H1 (cell line): ENCODE results near the gene MIEF2.

ENCODE experiments used
- BCL11A ChIP-seq, 2 experiments: IDR thresholded peaks; one replicate each; pipeline ENCODE4 v1.6.1; 2011; ENCODE audit warnings: low read depth in 2 of 2, low read length in 2 of 2, mild to moderate bottlenecking in 2 of 2
- EP300 ChIP-seq, 2 experiments: IDR thresholded peaks; 1 replicate in 1 of 2; 2 replicates in 1 of 2; pipeline ENCODE4 v1.6.1; 2011 to 2012; ENCODE audit warnings: low read depth in 2 of 2, low read length in 2 of 2, mild to moderate bottlenecking in 2 of 2, borderline replicate concordance in 1 of 2, inconsistent platforms in 1 of 2, moderate library complexity in 1 of 2
- EZH2 ChIP-seq: fragments of 200-600 bp; sonication (generic); IDR thresholded peaks from 2 replicates; pipeline ENCODE4 v1.7.1; 2012; ENCODE audit warnings: low read depth, mild to moderate bottlenecking, moderate library complexity, low read length, inconsistent platforms; ENCODE audit not compliant: severe bottlenecking
- POLR2A ChIP-seq, 2 experiments: IDR thresholded peaks; 1 replicate in 1 of 2; 2 replicates in 1 of 2; pipeline ENCODE4 v1.6.1; 2011; ENCODE audit warnings: low read depth in 2 of 2, low read length in 2 of 2, mild to moderate bottlenecking in 2 of 2; ENCODE audit errors: control extremely low read depth in 1 of 2
- RXRA ChIP-seq: IDR thresholded peaks from 2 replicates; pipeline ENCODE4 v1.6.1; 2011; ENCODE audit warnings: low read depth, mild to moderate bottlenecking, low read length, moderate library complexity; ENCODE audit not compliant: insufficient read depth
- ZNF274 ChIP-seq: IDR thresholded peaks from 2 replicates; pipeline ENCODE4 v1.7.0; 2012; ENCODE audit warnings: low read length, borderline replicate concordance; ENCODE audit errors: extremely low read depth
- TF ChIP-seq, protein P1 (sequence below), 3 experiments: IDR thresholded peaks; 1 replicate in 2 of 3; 2 replicates in 1 of 3; pipeline versions ENCODE4 v1.5.1 to v1.6.1; 2011; ENCODE audit warnings: low read length in 3 of 3, mild to moderate bottlenecking in 3 of 3, inconsistent platforms in 2 of 3, low read depth in 1 of 3, moderate library complexity in 1 of 3; ENCODE audit not compliant: insufficient read depth in 1 of 3; ENCODE audit errors: control extremely low read depth in 1 of 3
- TF ChIP-seq, protein P2 (sequence below): IDR thresholded peaks from 2 replicates; pipeline ENCODE4 v1.6.1; 2012; ENCODE audit warnings: inconsistent platforms
- TF ChIP-seq, protein P3 (sequence below): IDR thresholded peaks from 2 replicates; pipeline ENCODE4 v1.6.1; 2011; ENCODE audit warnings: low read length, improper control_type of control experiment

DNA sequence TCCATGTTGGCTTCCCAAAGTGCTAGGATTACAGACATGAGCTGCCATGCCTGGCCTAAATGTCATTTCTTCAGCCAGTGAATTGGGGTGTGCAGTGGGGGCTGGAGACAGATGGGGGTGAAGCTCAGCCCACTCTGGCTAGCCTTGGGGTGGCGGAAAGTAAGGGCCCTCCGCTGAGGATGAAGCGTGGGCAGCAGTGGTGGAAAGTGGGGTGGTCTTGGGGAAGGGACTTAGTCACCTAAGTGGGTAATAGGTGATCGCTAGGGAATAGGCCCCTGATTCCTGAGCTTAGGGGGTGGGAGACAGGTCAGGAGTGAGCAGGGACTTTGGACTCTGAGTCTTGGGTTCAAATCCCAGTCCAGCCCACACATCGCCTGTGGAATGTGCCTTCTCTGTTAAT is 32.8 kb upstream of the MIEF2 start:
- TF ChIP-seq EZH2 (no peak), RXRA (no peak), BCL11A (IDR thresholded peaks at IDR 0.05; ENCODE audit: low read depth in 2 of 2, low read length in 2 of 2) (no peak), POLR2A (IDR thresholded peaks at IDR 0.05; ENCODE audit: control extremely low read depth in 1 of 2, low read depth in 2 of 2, low read length in 2 of 2) (no peak), EP300 (IDR thresholded peaks at IDR 0.05; ENCODE audit: borderline replicate concordance in 1 of 2, low read depth in 2 of 2, low read length in 2 of 2) (no peak), ZNF274 (no peak)
- TF ChIP-seq, protein P1, sequence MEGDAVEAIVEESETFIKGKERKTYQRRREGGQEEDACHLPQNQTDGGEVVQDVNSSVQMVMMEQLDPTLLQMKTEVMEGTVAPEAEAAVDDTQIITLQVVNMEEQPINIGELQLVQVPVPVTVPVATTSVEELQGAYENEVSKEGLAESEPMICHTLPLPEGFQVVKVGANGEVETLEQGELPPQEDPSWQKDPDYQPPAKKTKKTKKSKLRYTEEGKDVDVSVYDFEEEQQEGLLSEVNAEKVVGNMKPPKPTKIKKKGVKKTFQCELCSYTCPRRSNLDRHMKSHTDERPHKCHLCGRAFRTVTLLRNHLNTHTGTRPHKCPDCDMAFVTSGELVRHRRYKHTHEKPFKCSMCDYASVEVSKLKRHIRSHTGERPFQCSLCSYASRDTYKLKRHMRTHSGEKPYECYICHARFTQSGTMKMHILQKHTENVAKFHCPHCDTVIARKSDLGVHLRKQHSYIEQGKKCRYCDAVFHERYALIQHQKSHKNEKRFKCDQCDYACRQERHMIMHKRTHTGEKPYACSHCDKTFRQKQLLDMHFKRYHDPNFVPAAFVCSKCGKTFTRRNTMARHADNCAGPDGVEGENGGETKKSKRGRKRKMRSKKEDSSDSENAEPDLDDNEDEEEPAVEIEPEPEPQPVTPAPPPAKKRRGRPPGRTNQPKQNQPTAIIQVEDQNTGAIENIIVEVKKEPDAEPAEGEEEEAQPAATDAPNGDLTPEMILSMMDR (IDR thresholded peaks at IDR 0.05; ENCODE audit: control extremely low read depth in 1 of 3, insufficient read depth in 1 of 3, low read depth in 1 of 3, low read length in 3 of 3) = no peak
- TF ChIP-seq, protein P2, sequence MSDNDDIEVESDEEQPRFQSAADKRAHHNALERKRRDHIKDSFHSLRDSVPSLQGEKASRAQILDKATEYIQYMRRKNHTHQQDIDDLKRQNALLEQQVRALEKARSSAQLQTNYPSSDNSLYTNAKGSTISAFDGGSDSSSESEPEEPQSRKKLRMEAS = no peak
- TF ChIP-seq, protein P3, sequence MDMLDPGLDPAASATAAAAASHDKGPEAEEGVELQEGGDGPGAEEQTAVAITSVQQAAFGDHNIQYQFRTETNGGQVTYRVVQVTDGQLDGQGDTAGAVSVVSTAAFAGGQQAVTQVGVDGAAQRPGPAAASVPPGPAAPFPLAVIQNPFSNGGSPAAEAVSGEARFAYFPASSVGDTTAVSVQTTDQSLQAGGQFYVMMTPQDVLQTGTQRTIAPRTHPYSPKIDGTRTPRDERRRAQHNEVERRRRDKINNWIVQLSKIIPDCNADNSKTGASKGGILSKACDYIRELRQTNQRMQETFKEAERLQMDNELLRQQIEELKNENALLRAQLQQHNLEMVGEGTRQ = no peak
